Measurements from ENCODE around the gene LRMDA.
"Not testable (repeated sequence)": the region's sequence is repeated elsewhere in the genome, so short reads cannot be mapped to it uniquely, and the experiment has no call there.

The LRMDA gene

GRCh38 chr10:75508814-75509306, 77.4 kb downstream of the LRMDA start:
- DNase-seq, result no peak

DNA sequence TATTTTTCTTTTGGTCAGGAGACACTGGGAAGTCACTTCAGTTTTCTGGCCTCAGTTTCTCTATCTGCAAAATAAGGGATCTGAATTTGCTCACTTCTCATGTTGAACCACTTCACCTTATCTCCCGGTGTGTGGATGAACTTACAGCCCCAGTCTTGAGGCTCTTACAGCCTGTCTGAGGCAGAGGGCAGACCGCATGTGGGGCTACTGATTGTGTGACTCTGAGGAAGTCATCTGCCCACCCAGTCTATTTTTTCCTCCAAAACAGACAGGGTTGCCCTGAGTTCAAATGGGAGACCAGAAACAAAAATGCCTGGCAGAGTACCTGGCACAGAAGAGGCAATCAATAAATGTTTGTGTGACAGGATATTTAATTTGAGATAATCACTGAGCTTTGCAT, 78.3 kb downstream of the LRMDA start:
- no peak for DNase-seq

GRCh38 chr10:75511011-75511410, 79.6 kb downstream of the LRMDA start:
- DNase-seq, result no peak

GRCh38 chr10:75512203-75512933, 80.9 kb downstream of the LRMDA start:
- DNase-seq, result no peak

DNA sequence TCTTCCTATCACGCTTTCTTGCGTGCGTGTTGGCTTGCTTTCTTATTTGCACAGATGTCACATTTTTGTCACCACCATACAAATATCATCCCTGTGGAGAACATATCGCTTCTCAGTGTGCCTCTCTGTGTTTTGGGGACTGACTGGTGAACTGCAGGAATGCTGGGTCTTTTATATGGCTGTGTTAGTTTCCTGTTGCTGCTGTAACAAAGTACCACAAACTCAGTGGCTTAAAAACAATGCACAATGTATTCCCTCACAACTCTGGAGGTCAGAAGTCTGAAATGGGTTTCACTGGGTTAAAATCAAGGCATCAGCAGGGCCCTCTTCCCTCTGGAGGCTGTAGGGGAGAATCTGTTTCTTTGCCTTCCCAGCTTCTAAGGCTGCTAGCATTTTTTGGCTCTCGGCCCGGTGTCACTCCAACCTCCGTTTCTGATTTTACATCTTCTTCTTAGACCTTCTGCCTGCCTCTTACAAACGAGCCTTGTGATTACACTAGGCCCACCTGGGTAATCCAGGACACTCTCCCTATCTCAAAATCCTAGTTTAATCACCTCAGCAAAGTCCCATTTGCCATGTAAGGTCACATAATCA, 82.0 kb downstream of the LRMDA start:
- DNase-seq, result no peak

GRCh38 chr10:75514830-75515229, 83.4 kb downstream of the LRMDA start:
- no peak for DNase-seq

GRCh38 chr10:75516154-75516553, 84.7 kb downstream of the LRMDA start:
- DNase-seq, result not testable (repeated sequence)

DNA sequence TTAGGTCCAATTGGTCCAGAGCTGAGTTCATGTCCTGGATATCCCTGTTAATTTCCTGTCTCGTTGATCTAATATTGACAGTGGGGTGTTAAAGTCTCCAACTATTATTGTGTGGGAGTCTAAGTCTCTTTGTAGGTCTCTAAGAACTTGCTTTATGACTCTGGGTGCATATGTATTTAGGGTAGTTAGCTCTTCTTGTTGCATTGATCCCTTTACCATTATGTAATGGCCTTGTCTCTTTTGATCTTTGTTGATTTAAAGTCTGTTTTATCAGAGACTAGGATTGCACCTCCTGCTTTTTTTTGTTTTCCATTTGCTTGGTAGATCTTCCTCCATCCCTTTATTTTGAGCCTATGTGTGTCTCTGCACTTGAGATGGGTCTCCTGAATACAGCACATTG, 87.8 kb downstream of the LRMDA start:
- not testable (repeated sequence) for DNase-seq

GRCh38 chr10:75521194-75521829, 89.9 kb downstream of the LRMDA start:
- DNase-seq, result not testable (repeated sequence)

- no peak for DNase-seq
Observed at GRCh38 chr10:75525067-75525466, 93.6 kb downstream of the LRMDA start.

DNA sequence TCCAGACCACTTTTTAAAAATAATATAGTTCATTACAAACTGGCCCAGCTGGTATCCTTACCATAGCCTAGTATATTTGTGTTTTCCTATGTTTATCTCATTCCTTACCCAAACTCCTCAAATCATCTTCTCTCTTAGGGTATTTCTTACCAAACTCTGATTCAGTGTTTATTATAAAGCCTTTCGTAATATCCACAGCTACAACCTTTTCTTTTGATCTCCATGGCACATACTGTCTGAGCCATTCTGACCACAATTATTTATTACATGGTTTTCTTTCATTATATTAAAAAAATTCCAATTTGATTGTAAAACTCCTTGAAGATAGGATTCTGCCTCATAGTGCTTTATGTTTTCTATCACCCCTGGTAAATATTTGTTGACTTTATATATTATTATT, 94.2 kb downstream of the LRMDA start:
- DNase-seq, result no peak

GRCh38 chr10:75527542-75527941, 96.1 kb downstream of the LRMDA start:
- no peak for DNase-seq

DNA sequence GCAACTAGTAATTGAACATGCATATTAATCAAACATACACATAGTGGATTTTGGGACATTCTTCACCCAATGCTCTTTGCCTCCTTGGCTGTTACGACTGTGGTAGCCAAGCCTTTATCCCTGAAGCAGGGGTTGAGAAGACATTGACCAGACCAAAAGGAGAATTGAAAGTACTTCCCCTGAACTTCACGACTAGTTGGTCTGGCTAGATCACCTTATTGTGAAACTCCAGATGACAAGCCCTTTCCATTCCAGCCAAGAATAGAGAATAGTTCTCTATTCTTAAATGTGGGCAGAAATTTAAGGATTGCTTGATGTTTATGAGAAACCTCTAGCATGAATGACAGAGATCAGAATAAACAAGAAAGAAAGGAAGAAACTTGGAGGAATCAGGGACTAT, 97.0 kb downstream of the LRMDA start:
- DNase-seq, result no peak

GRCh38 chr10:75530299-75530698, 98.9 kb downstream of the LRMDA start:
- DNase-seq, result no peak

- no peak for DNase-seq
Observed at GRCh38 chr10:75531571-75532031, 100.2 kb downstream of the LRMDA start.

- no peak for DNase-seq
Observed at GRCh38 chr10:75532253-75532924, 101.0 kb downstream of the LRMDA start.

DNA sequence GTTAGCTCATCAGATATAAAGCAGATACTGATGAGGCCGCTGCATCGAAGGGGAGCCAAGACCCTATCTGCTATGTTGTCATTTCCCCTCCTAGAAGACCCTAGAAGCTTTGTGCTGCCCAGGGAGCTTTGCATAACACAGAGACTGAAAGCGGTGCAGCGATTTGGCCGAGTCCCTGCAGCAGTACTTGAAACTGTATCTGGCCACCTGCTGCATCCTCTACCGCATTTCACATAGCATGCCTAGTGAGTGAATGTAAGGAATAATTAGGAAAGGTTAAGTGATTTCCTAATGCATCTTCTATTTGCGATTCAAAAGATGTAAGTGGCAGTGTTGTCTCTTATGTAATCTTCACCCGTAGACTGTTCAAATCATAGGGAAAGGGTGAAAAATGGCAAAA, 106.7 kb downstream of the LRMDA start:
- DNase-seq, result no peak

- no peak for DNase-seq
Observed at GRCh38 chr10:75538765-75539164, 107.3 kb downstream of the LRMDA start.

GRCh38 chr10:75540357-75540966, 109.0 kb downstream of the LRMDA start:
- DNase-seq, result no peak

- DNase-seq, result no peak
Observed at GRCh38 chr10:75540981-75541380, 109.6 kb downstream of the LRMDA start.

- DNase-seq, result no peak
Observed at GRCh38 chr10:75541411-75541810, 110.0 kb downstream of the LRMDA start.

DNA sequence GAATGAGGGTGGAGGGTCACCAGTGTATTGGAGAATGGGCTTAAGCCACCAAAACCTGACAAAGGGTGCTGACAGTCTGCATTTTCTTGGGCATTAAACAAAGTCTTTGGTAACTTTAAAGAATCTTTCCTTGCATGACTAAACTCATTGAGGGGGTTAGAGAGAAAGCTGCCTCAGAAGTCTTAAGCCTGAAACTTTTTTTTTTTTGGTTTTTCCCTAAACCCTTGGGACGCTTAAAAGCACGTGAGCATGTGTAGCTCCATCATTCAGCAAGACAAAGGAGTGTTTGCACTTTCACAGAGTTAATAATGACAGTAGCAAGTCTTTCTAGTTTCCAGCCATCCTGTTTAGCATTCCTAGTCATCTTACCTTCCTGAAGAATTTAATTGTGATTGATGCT, 110.7 kb downstream of the LRMDA start:
- no peak for DNase-seq

- no peak for DNase-seq
Observed at GRCh38 chr10:75542906-75543305, 111.5 kb downstream of the LRMDA start.

All from NCI-H446 (cell line).